HG02938 (cell line): ENCODE measurements around the gene MCM6.
A peak's percentile ranks its signal among the peaks of the same experiment; 100 is the strongest.

Source experiments
- ATAC-seq: cut with Tn5 transposase; IDR thresholded peaks from one replicate; pipeline ENCODE4 v1.9.1; 2021; ENCODE audit warnings: mild to moderate bottlenecking, moderate library complexity; ENCODE audit not compliant: unreplicated experiment

MCM6 gene

DNA sequence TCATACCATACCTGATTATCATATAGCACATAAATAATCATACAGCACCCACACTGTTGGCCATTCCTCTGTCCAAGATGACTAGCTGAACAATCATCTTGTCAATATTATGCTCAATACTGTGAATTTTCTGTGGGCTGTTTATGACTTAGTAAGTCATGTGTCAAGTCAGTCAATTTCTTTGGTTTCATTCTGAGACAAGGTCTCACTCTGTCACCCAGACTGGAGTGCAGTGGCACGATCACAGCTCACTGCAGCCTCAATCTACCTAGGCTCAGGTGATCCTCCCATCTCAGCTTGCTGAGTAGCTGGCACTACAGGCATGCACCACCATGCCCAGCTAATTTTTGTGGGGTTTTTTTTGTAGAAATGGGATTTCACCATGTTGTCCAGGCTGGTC, 5.7 kb downstream of the MCM6 start:
- ATAC-seq, result peak; percentile 71

DNA sequence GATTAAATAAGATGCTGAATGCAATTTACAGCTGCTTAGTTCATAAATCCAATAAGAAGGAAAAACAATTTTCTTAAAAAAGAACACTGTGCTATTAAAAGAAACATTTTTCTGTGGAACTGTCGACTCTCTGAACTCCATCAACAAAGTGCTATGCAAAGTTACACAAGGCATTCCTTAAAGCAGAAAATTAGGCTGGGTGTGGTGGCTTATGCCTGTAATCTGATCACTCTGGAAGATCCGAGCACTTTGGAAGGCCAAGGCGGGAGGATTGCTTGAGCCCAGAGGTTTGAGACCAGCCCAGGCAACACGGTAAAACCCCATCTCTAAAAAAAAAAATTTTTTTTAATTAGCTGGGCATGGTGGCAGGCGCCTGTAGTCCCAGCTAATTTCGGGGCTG, 13.0 kb downstream of the MCM6 start:
- no peak for ATAC-seq

DNA sequence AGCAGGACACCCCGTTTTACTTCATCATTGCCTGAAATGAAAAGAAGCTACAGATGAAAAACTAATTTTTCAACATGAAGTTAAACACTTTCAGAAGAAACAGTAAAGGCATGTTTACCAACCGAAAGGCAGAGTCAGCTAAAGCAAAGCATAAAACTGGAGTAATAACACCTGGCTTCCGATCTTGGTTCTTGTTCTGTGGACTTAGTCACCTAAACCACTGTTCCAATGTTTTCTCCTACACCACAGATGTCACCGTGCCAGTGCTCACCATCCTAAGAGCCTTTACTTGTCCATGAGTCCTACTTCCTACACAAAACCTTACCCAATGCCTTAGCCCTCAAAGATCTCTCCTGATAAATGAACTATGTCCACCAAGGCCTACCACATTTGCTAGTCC, 13.5 kb downstream of the MCM6 start:
- no peak for ATAC-seq

DNA sequence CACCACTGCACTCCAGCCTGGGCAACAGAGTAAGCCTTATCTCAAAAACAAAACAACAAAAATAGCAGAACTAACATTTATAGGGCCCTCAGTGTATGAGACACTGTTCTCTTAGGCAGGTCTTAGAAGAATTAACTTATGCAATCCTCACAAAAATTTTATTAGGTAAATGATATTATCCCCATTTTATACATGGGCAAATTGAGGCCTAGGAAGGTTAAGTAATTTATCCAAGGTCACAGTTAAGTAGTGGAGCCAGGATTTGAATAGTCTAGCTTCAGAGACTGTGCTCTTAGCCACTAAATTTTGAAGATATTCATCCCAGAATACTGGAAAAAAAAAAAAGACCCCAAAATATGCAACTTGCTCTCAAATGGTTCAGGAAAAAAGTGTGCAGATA, 22.8 kb downstream of the MCM6 start:
- ATAC-seq, result no peak

DNA sequence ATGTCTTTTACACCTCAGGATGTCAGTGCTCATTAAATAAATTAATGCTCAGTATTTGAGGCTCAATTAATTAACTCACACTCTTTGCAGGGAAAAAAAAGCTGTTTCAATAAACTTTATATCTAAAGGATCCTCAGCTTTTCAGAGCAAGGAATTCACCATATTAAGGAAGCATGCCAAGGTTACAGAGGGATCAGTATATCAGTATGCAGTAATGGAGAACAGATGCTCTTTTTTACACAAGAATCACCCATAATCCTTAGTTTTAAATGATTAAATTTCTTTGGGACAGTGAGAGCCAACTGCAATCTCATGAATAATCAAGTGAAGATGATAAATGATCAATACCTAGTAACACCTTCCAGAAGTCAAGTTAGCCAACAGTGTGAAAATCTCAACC, 24.4 kb downstream of the MCM6 start:
- no peak for ATAC-seq

GRCh38 chr2:135850892-135851668, 25.2 kb downstream of the MCM6 start:
- ATAC-seq, result no peak

DNA sequence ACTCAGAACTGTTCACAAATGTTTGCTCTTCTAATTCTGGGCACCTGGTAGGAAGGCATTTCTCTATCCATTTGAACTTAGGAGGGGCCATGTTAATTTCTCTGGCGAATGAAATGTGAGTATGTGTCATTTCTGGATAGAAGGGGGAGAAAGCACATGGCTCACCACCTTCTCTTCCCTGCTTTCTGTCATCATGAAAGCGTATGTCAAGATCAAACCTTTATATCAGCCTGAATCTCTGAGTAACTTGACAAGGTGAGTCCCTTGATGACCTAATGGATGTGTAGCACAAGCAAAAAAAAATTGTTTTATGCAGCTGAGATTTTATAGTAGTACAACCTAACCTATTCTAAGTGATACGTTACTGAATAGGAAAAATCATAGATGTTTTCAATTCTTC, 27.2 kb downstream of the MCM6 start:
- no peak for ATAC-seq

DNA sequence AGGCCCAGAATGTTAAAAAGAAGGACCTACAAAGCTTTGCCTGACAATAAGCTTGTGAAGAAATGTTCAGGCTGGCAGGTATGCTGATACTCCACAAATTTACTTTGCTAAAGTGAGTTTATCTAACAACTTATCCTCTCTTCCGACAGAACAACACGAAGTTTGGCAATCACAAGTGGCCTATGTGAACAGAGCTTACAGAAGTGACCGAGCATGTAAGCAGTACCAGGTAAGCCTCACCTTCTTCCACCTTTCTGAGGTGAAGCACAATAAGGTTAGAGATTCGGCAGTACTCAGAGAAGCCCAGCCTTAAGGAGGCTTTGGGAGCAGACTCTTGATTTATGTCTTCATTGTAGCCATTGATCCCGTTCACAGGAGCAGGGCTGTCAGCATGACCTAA, 30.2 kb downstream of the MCM6 start:
- no peak for ATAC-seq

DNA sequence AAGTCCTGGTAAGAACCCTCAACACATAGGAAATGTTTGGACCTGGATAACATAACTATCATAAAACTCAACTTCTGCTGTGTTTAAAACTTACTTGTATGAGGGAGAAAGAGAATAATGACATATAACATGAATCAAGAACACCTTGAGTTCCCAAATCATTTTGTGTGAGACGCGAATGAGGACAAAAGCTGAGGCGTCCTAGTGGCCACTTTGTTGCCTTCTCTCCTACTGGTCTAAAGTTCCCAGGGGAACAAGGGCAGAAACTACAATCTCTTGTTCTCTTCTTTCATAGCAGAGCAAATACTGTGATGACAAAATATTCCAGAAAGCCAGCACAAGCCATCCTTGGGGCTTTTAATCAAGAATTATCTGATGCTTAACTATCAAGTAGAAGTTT, 31.0 kb downstream of the MCM6 start:
- no peak for ATAC-seq

DNA sequence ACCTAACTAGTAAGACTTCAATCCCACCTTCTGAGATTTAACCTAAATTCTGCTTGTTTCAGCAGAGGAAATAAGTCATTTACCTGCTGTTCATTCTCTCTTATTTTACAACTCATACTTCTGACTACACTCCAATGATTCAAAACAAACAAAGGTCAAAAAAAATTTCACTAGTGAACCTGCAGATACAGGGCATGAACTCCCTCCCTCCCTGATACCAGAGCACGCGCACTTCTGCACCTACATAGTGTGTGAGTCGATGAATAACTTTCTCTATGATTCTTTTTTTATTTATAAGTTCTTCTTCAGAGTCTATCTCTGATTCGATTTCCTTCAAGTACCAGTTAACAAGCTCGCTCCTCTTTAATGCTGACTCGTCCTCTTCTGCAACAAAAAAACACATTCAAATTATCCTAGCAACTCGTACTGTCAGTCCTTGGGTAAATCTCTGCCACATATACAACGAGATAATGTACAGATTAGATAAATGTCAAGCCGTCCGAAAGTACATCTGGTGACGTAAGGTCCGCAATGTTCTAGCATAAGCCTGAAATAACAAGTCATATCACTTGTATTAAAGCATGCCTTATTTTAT, 31.8 kb downstream of the MCM6 start:
- ATAC-seq, result no peak

- ATAC-seq, result no peak
Observed at GRCh38 chr2:135843671-135844070, 32.6 kb downstream of the MCM6 start.

GRCh38 chr2:135840601-135841000, 35.6 kb downstream of the MCM6 start:
- ATAC-seq, result no peak

DNA sequence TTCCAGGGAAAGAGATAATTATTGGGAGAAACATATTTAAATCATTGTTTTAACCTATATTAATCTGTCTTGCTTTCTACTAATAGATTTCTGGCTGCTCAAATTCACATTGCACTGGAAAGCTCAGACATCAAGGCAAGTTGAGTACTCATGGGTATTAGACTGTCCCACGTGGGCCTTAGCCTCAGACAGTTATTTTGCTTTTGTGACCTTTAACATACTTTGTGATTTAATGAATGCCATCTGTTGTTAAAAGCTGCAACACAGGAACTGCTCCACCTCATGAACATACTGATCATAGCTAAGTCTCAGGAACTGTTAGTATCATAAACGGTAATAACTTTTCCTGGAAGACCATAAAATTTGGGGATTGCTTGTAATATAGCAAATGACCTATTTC, 36.5 kb downstream of the MCM6 start:
- no peak for ATAC-seq

DNA sequence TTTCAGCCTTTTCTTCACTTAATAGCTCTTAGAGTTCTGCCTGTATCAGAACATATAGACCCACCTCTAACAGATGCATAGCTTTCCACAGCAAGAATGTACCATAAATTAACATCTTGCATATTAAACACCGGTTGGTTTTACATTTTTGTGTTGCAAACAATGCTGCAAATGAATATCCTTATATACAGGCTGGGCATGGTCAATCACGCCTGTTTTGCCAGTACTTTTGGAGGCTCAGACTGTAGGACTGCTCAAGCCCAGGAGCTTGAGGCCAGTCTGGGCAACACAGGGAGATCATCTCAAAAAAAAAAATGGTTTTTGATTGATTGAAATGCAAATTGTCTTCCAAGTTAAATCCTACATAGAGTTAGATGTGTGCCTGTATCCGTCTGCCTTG, 37.7 kb downstream of the MCM6 start:
- ATAC-seq, result no peak

DNA sequence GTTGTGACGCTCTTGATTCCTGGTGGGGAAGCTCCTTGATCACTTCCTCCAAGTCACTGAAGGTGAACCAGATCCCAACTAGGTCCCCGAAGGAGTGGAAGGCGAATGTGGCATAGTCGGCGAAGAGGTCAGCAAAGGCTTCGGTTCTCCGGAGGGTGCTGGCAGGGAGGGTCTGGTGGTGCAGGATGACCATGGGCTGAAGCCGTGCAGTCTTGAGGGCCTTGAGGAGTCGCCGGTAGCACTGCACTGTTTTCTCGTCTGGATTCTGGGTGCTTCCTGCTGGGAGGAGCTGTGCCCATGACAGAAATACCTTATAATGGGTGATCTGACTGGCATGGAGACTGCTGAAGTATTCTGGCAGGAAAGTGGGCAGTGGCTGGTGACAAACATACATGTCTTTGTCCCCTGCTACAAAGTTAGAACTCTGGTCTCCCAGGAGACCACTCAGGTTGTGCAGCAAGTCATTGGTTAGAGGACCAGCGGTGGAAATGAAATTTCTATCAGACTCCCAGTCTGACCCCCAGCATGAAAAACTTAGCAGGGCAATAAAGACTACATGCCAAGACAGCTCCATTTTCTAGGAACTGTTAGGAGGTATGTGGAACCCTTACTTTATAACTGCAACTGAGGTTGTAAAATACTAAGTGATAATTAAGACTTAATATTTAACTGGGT, 39.5 kb downstream of the MCM6 start, which contains the start of gene LCT:
Gene LCT (minus strand): TSS at position 589 of the 675 bp plus-strand sequence. CDS start 15 bp downstream, at position 574.
- ATAC-seq, result no peak

- ATAC-seq, result no peak
Observed at GRCh38 chr2:135832891-135833290, 43.4 kb downstream of the MCM6 start.

DNA sequence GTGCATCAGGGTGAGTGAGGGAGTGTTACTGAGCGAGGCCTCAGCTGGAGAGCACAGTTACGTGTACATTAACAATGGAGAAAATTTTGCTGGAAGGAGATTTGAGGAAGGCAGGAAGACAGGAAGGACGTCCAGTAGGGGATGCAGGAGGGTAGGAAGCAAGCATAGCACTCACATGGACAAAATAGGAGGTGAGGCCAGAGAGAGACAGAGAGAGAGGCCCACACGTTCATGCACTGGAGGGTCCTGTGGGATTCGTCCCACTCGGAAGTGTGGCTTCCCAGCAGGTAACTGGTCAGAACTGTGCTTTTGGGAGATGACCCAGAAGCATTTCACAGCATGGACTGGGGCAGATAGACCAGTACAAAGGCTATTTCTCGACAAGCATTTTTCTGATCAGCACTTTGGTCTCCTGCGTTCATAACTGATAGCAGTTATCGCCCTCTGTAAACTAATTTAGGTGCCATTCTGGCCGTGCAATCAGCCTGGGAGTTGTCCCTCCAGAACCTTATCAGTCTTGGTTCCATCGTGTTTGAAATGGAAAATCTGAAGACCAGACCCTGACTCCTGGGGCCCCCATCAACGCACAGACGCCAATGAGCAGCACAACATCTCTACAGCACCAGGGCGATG, 44.9 kb downstream of the MCM6 start:
- ATAC-seq, result no peak

DNA sequence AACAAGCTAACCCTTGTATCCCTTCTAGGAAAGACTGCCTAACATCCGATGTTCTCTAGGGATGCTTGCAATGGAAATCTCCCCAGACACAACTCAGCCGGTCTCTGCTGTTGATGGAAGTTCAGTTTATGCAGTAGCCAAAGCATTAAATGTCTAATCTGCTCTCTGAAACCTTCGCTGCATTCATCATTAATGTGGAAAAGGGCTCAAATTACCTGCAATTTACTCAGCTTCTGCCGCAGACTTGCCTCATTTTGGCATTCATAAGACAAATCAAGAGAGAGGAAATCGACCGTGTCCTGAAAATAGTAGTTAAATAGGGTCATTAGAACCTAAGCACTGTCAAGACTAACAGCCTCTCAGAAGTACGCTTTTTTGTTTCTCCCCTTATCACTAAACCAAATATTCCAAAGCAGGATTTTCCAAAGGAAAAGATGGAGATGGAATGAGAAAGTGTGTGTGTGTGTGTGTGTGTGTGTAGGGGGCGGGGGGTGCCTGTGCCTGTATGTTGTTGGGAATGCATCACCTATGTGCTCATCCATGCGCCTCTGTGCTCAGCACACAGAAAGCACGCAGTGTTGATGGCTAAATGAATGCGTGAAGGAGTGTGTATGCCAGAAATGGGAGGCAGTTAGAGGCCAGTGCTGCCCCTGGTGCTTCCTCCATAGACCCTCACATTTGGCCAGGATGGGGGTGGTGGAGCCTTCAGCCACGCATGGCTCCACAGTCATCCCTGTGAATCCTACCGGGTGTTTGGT, 46.7 kb downstream of the MCM6 start:
- no peak for ATAC-seq

DNA sequence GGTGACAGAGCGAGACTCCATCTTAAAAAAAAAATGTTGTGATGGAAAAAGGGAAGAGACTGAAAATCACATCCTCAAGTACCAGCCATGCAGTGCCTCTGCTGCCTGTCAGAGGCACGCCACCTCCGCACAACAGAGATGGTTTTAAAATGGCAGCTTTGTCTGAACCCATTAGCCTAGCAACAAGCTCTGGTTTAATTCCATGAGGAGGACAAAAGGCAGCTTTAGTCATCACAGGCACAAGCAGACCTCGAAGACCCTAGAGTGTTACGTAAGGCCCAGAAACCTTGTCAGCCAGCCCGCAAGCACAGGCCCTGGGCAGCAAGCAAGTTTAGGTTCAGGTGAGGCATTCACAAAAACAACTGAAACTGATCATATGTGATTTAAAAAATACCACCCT, 49.7 kb downstream of the MCM6 start:
- ATAC-seq, result no peak

GRCh38 chr2:135825550-135826176, 50.6 kb downstream of the MCM6 start:
- ATAC-seq, result no peak
